Lung (tissue), 12 donors: ENCODE data around the gene COL25A1. TPM values are rescaled to one million over a fixed set of nuclear protein-coding genes. Genes with fewer than 3 reads are reported as not detected.
A peak's percentile ranks its signal among the peaks of the same experiment; 100 is the strongest.

ENCODE experiments used
- ATAC-seq: fragments of 200-7000 bp; cut with Tn5 transposase; one replicate; pipeline ENCODE4 v1.9.1; 2020; ENCODE audit warnings: moderate number of reproducible peaks; ENCODE audit not compliant: insufficient read depth, low FRiP score
- DNase-seq, 3 donors: peaks; one replicate each; pipeline ENCODE4 v3.0.0-alpha.2; 2013 to 2017
- H3K27ac ChIP-seq, 2 donors: one replicate each; pipeline ENCODE4 v1.5.1; 2013; ENCODE audit warnings: mild to moderate bottlenecking in 2 of 2, moderate library complexity in 2 of 2, control low read depth in 1 of 2, inconsistent platforms in 1 of 2, low read depth in 1 of 2, low read length in 1 of 2
- H3K27me3 ChIP-seq, 3 donors: one replicate each; pipeline ENCODE4 v1.5.1; 2013; ENCODE audit warnings: low read length in 2 of 3; ENCODE audit not compliant: control insufficient read depth in 3 of 3, insufficient read depth in 3 of 3
- H3K36me3 ChIP-seq, 4 donors: one replicate each; pipeline ENCODE4 v1.5.1; 2013; ENCODE audit warnings: low read length in 4 of 4, mild to moderate bottlenecking in 1 of 4, moderate library complexity in 1 of 4; ENCODE audit not compliant: control insufficient read depth in 4 of 4, insufficient read depth in 4 of 4
- H3K4me1 ChIP-seq, 5 donors: one replicate each; pipeline ENCODE4 v1.5.1; 2013; ENCODE audit warnings: low read length in 5 of 5, mild to moderate bottlenecking in 2 of 5, moderate library complexity in 1 of 5; ENCODE audit not compliant: control insufficient read depth in 5 of 5, insufficient read depth in 5 of 5
- H3K4me3 ChIP-seq: one replicate; pipeline ENCODE4 v1.5.1; 2013; ENCODE audit warnings: mild to moderate bottlenecking, control low read depth, moderate library complexity
- H3K9ac ChIP-seq, 2 donors: one replicate each; pipeline ENCODE4 v1.5.1; 2013; ENCODE audit warnings: low read length in 2 of 2, control low read depth in 1 of 2; ENCODE audit not compliant: insufficient read depth in 1 of 2
- H3K9me3 ChIP-seq, 4 donors: one replicate each; pipeline ENCODE4 v1.5.1; 2013; ENCODE audit warnings: low read length in 3 of 4, mild to moderate bottlenecking in 1 of 4, moderate library complexity in 1 of 4; ENCODE audit not compliant: control insufficient read depth in 4 of 4, insufficient read depth in 3 of 4
- WGBS, 2 donors: extraction: QIAGEN DNeasy Blood & Tissue Kit; methylation state at CpG; one replicate each; pipeline ENCODE4 v1.1.7; 2013; 5-methylcytosine and 5-hydroxymethylcytosine counted together
- polyA plus RNA-seq, 2 donors: library from polyadenylated mRNA; stranded (reverse); fragments of 200-250 nt; gene quantifications; one replicate each; pipeline ENCODE4 v1.2.1, GENCODE V29; 2013
- total RNA-seq, 2 donors: library from RNA; depleted of rRNA in 1 of 2; stranded (reverse); fragments of >200 nt in 1 of 2; gene quantifications; one replicate each; pipeline ENCODE4 v1.2.1, GENCODE V29; 2014 to 2021
- TF ChIP-seq, protein P1 (sequence below): IDR thresholded peaks from 2 replicates; pipeline ENCODE4 v1.5.1; 2012; ENCODE audit warnings: mild to moderate bottlenecking; ENCODE audit errors: control extremely low read depth, extremely low read depth
- donor health status: control.
- donor health status: control.
- donor health status: Bipolar disorder and iron deficiency.
- donor health status: healthy.
- donor health status: DM: yes; HTN: yes; CAD: no.

COL25A1 gene
- total and polyA plus RNA-seq, 4 donors: 0.06 to 3.5 (median 1.8) TPM

DNA sequence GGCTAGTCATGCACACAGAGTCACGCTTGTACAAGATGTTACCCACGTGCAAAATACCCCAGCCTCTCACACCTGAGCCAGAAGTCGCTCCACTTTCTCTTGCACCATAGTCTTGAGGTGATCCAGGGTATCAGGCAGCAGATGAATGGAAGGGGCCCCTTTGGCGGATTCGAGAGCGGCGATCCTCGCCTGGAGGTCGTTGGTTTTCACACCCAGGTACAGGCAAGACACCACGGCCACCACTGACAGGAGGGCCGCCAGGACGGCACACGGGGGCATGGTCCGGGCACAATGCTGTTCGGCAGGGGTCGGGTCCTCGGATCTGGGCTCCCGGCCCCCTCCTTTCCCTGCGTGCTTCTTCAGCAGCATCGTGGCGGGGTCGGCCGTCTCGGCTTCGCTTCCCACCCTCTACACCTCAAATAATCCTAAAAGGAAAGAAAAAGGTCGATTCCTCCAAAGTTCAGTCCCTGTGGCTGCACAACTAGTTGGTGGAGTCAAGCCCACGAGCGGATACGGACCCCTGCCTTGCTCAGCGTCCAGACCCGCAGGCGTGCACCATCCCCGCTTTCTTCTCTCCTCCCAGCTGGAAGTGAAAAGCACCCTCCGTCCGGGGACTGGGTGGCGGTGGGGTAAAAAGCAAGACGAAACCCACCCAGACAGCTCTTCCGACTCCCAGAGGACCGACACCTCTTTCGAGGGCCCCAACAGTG is 652 bp downstream of the COL25A1 start:
- DNase-seq: peak; percentile 2 to 22 (median 22)
- Histone ChIP-seq H3K4me3 (peak overlapping the region; percentile 40), H3K9ac (no peak overlapping the region), H3K27me3 (peaks cover 0 to 41% (median 40%) of the 10 kb centered on the region in 3 donors), H3K27ac (no peak overlapping the region), H3K4me1 (peaks cover 0 to 11% (median 10%) of the 10 kb centered on the region in 5 donors), H3K9me3 (peaks cover 0 to 2% (median 0%) of the 10 kb centered on the region in 4 donors), H3K36me3 (no peaks in the 10 kb centered on the region)
- no peak for ATAC-seq
- 8 to 12% methylated on average over 39 to 40 of the region's 40 CpGs for WGBS, 2 donors
- TF ChIP-seq, protein P1, sequence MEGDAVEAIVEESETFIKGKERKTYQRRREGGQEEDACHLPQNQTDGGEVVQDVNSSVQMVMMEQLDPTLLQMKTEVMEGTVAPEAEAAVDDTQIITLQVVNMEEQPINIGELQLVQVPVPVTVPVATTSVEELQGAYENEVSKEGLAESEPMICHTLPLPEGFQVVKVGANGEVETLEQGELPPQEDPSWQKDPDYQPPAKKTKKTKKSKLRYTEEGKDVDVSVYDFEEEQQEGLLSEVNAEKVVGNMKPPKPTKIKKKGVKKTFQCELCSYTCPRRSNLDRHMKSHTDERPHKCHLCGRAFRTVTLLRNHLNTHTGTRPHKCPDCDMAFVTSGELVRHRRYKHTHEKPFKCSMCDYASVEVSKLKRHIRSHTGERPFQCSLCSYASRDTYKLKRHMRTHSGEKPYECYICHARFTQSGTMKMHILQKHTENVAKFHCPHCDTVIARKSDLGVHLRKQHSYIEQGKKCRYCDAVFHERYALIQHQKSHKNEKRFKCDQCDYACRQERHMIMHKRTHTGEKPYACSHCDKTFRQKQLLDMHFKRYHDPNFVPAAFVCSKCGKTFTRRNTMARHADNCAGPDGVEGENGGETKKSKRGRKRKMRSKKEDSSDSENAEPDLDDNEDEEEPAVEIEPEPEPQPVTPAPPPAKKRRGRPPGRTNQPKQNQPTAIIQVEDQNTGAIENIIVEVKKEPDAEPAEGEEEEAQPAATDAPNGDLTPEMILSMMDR: no peak

DNA sequence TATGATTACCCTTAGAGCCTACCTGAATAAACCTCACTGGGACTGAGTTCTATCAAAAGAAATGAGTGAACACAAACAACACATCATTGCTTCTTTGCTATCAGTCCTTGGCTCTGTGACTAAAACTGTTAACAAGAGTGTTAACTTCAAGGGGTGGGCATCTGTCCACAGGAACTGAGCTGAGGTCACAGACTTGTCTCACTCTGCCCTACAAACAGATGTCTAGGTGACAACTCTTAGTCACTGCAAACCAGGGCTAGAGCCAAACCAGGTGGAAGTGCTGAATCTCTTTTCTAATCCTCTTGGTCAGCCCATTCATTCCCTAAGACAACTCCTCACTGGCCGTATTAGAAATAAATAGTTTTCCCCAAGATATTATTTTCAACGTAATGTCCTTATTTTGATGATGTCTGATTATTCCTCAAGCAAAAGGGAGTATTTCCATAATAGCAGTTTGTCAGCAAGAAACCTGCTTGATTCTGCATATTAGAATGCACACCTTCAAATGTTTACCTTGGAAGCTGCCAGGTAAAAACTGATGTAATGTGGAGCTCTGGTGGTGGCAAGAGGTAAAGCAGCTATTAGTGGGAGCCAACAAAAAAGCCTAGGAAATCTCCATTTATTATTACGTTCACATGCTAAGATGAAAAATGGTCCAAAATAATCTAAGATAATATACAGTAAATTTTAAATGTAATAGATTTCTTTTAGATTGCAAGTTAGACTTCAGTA is 4.0 kb downstream of the COL25A1 start:
- ATAC-seq (no peak), DNase-seq (peak in 1 of 3 donors; percentile 24)
- Histone ChIP-seq H3K4me3 (no peak overlapping the region), H3K27ac (no peak overlapping the region), H3K36me3 (no peaks in the 10 kb centered on the region), H3K9ac (no peak overlapping the region), H3K27me3 (peaks cover 0 to 36% (median 36%) of the 10 kb centered on the region in 3 donors), H3K9me3 (no peaks in the 10 kb centered on the region), H3K4me1 (peaks cover 0 to 11% (median 10%) of the 10 kb centered on the region in 5 donors)
- TF ChIP-seq, protein P1: no peak
- 53 to 60% methylated on average over 3 of the region's 3 CpGs for WGBS, 2 donors

DNA sequence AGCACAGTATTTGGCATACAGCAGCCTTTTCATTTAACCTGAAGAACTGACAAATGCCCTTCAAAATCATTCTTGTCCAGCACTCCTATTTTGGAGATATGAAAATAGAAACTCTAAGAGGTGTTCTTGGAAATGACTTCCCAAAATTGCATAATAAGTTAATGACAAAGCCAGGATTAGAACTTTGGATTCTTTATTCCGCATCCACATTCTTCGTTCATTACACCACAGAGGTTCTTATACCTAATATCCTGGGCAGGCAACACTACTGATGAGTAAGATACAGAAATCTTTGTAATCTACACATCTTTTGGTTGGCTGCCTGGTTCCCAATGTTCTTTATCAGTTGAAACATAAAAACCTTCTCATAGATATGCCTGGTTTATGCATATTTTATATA is 5.9 kb downstream of the COL25A1 start:
- TF ChIP-seq, protein P1: no peak
- no peaks in the 10 kb centered on the region for H3K36me3 ChIP-seq
- no peaks in the 10 kb centered on the region for H3K9me3 ChIP-seq
- H3K27ac ChIP-seq: no peak overlapping the region
- peaks cover 0 to 27% (median 27%) of the 10 kb centered on the region in 3 donors for H3K27me3 ChIP-seq
- H3K9ac ChIP-seq: no peak overlapping the region
- no peak overlapping the region for H3K4me3 ChIP-seq
- WGBS, 2 donors: 81 to 93% methylated on average over 2 of the region's 2 CpGs
- DNase-seq: no peak
- ATAC-seq: no peak
- peaks cover 0 to 2% (median under 1%) of the 10 kb centered on the region in 5 donors for H3K4me1 ChIP-seq
